ENCODE results near the gene FHAD1. TPM values are rescaled to one million over a fixed set of nuclear protein-coding genes. Genes with fewer than 3 reads are reported as not detected.

FHAD1 gene
- total and polyA plus RNA-seq, 2 donors (not counting 1 experiment from before 2014, with no cell fraction given), result not detected

GRCh38 chr1:15229707-15230131 lies 17.3 kb upstream of the FHAD1 start:
- no peaks in the 10 kb centered on the region for H3K9me3 ChIP-seq (ENCODE audit: control extremely low read depth in 1 of 3, control insufficient read depth in 2 of 3, insufficient read depth in 1 of 3, low read length in 2 of 3)
- no peaks in the 10 kb centered on the region for H3K36me3 ChIP-seq (replicated peaks in 1 of 2; ENCODE audit: control extremely low read depth in 1 of 2, control insufficient read depth in 1 of 2, extremely low read depth in 1 of 2, insufficient read depth in 2 of 2, low read length in 1 of 2)
- intact Hi-C loops (cut with micrococcal nuclease), result no loop called here
- H3K27me3 Mint-ChIP-seq, result peaks cover 4% of the 10 kb centered on the region
- no peaks in the 10 kb centered on the region for H3K4me1 ChIP-seq (ENCODE audit: control insufficient read depth in 2 of 2, insufficient read depth in 2 of 2, low read length in 2 of 2)
- H3K9ac ChIP-seq (ENCODE audit: low read length), result no peak overlapping the region
- DNase-seq, result no peak
- no peak overlapping the region for H3K4me2 ChIP-seq (replicated peaks; ENCODE audit: low read depth, low read length, poor library complexity, severe bottlenecking)
- no peak for ATAC-seq (ENCODE audit: low read depth)
- peaks cover 5% of the 10 kb centered on the region for H3K4me1 Mint-ChIP-seq
- H3K4me3 ChIP-seq (ENCODE audit: control extremely low read depth in 1 of 5, extremely low read depth in 1 of 5, insufficient read depth in 1 of 5, low read depth in 2 of 5, low read length in 4 of 5), result no peak overlapping the region
- ChIA-PET CTCF (no interaction called here), POLR2A (no interaction called here)
- TF ChIP-seq CTCF (IDR thresholded peaks at IDR 0.05) (no peak), EZH2 (IDR thresholded peaks at IDR 0.05; ENCODE audit: borderline replicate concordance, insufficient read depth, low read depth, low read length, poor library complexity, severe bottlenecking) (no peak)
- no peak overlapping the region for H3K4me3 Mint-ChIP-seq
- H2AFZ ChIP-seq (ENCODE audit: insufficient read depth, low read depth, low read length, poor library complexity, severe bottlenecking), result no peak overlapping the region
- WGBS (ENCODE audit: insufficient coverage), result no CpG with 5 or more reads among the region's 4 CpGs
- no peaks in the 10 kb centered on the region for H3K79me2 ChIP-seq (ENCODE audit: control insufficient read depth, insufficient read depth, low read length)
- H3K9me3 Mint-ChIP-seq (ENCODE audit: insufficient read depth), result no peaks in the 10 kb centered on the region
- no peak overlapping the region for H3K27ac ChIP-seq (ENCODE audit: low read length in 2 of 2)
- H3K27ac Mint-ChIP-seq, result no peak overlapping the region
- no peaks in the 10 kb centered on the region for H3K27me3 ChIP-seq (replicated peaks in 1 of 4; ENCODE audit: control extremely low read depth in 1 of 4, control insufficient read depth in 3 of 4, insufficient read depth in 4 of 4, low read length in 3 of 4)
- H4K20me1 ChIP-seq (ENCODE audit: control insufficient read depth, insufficient read depth, low read length, poor library complexity, severe bottlenecking), result no peaks in the 10 kb centered on the region

DNA sequence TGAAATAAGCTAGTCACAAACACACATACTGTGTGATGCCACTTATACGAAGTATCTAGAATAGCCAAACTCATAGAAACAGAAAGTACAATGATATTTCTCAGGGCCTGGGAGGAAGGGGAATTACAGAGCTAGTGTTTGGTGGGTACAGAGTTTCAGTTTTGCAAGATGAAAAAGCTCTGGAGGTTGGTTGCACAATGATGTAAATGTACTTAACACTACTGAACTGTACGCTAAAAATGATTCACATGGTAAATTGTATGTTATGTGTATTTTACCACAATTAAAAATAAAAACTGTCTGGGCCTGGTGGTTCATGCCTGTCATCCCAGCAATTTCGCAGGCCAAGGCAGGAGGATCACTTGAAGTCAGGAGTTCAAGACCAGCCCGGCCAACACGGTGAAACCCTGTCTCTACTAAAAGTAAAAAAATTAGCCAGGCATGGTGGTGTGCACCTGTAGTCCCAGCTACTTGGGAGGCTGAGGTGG lies 15.3 kb upstream of the FHAD1 start:
- DNase-seq (no peak), ATAC-seq (ENCODE audit: low read depth) (no peak)
- Histone ChIP-seq H3K9me3 (ENCODE audit: control extremely low read depth in 1 of 3, control insufficient read depth in 2 of 3, insufficient read depth in 1 of 3, low read length in 2 of 3) (no peaks in the 10 kb centered on the region), H4K20me1 (ENCODE audit: control insufficient read depth, insufficient read depth, low read length, poor library complexity, severe bottlenecking) (no peaks in the 10 kb centered on the region), H3K4me1 (ENCODE audit: control insufficient read depth in 2 of 2, insufficient read depth in 2 of 2, low read length in 2 of 2) (no peaks in the 10 kb centered on the region), H3K4me2 (replicated peaks; ENCODE audit: low read depth, low read length, poor library complexity, severe bottlenecking) (no peak overlapping the region), H3K9ac (ENCODE audit: low read length) (no peak overlapping the region), H3K4me3 (ENCODE audit: control extremely low read depth in 1 of 5, extremely low read depth in 1 of 5, insufficient read depth in 1 of 5, low read depth in 2 of 5, low read length in 4 of 5) (no peak overlapping the region), H3K27me3 (replicated peaks in 1 of 4; ENCODE audit: control extremely low read depth in 1 of 4, control insufficient read depth in 3 of 4, insufficient read depth in 4 of 4, low read length in 3 of 4) (no peaks in the 10 kb centered on the region), H3K36me3 (replicated peaks in 1 of 2; ENCODE audit: control extremely low read depth in 1 of 2, control insufficient read depth in 1 of 2, extremely low read depth in 1 of 2, insufficient read depth in 2 of 2, low read length in 1 of 2) (no peaks in the 10 kb centered on the region), H3K27ac (ENCODE audit: low read length in 2 of 2) (no peak overlapping the region), H2AFZ (ENCODE audit: insufficient read depth, low read depth, low read length, poor library complexity, severe bottlenecking) (no peak overlapping the region), H3K79me2 (ENCODE audit: control insufficient read depth, insufficient read depth, low read length) (no peaks in the 10 kb centered on the region)
- H3K27ac Mint-ChIP-seq, result no peak overlapping the region
- no peaks in the 10 kb centered on the region for H3K9me3 Mint-ChIP-seq (ENCODE audit: insufficient read depth)
- no peak overlapping the region for H3K4me3 Mint-ChIP-seq
- peaks cover 3% of the 10 kb centered on the region for H3K4me1 Mint-ChIP-seq
- TF ChIP-seq EZH2 (IDR thresholded peaks at IDR 0.05; ENCODE audit: borderline replicate concordance, insufficient read depth, low read depth, low read length, poor library complexity, severe bottlenecking) (no peak), CTCF (IDR thresholded peaks at IDR 0.05) (no peak)
- intact Hi-C loops (cut with micrococcal nuclease), result no loop called here
- POLR2A ChIA-PET, result no interaction called here
- peaks cover 10% of the 10 kb centered on the region for H3K27me3 Mint-ChIP-seq
- CTCF ChIA-PET, result no interaction called here
- WGBS (ENCODE audit: insufficient coverage), result no CpG with 5 or more reads among the region's 5 CpGs
